COLO668 (cell line): Measurements from ENCODE around the gene ACTG2.

Experiments
- DNase-seq: peaks from one replicate; lab custom pipeline; 2025; ENCODE audit not compliant: unreplicated experiment; lab: John Stamatoyannopoulos, UW

The ACTG2 gene

DNA sequence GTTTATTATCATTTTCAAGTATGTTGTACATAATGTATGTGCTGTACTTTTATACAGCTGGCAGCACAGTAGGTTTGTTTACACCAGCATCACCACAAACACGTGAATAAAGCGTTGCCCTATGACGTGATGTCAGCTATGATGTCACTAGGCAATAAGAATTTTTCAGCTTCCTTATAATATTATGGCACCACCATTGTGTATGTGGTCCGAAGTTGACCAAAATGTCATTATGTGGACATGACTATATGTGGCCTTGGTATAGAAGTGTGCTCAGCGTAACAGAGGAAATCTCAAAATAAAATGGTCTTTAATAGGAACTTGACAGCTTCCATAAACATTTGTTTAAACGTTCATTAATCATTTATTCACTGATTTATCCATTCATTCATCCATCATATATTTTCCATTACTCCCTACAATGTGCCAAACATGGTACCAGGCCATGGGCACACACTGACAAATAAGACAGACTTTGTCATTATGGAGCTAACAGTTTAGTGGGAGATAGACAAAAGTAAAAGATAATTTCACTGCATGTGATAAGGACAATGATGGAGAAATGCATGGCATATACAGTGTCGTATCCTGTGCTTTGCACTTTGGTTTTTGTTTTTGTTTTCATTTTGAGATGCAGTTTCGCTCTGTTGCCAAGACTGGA, 18.9 kb downstream of the ACTG2 start:
- no peak for DNase-seq

GRCh38 chr2:73913414-73914054, 20.7 kb downstream of the ACTG2 start:
- DNase-seq, result no peak

- DNase-seq, result no peak
These were observed 21.9 kb downstream of the ACTG2 start for GRCh38 chr2:73914667-73915066.

DNA sequence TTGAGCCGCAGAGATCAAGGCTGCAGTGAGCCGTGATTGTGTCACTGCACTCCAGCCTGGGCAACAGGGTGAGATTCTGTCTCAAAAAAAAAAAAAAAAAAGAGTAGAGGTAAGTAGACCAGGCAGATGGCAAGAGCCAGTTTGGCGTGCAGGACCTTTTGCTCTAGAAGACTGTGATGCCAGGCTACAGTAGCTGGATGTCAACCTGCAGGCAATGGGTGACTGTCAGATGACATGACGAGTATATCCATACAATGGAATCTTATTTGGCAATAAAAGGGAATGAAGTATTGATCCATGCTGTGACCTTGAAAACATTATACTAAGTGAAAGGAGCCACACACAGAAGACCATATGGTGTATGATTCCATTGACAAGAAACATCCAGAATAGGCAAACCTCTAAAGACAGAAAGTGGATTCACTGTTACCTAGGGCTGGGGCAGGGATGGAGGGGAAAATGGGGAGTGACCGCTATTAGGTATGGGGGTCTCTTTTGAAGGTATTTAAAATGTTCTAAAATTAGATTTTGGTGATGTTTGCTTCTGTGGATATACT, 22.7 kb downstream of the ACTG2 start:
- no peak for DNase-seq

DNA sequence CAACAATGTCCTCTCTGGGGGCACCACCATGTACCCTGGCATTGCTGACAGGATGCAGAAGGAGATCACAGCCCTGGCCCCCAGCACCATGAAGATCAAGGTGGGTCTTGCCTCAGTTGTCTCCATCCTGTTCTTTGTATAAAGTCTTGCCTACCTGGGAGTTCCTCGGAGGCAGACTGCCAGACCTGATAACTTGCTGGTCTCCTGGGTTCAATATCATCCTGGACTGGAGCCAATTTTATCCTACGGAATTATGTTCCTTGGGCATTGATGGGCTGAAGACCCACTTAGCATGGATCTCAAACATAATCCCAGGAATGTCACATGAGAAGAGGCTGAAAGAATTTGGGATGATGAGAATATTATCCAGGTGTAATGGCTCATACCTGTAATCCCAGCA, 23.9 kb downstream of the ACTG2 start:
- DNase-seq, result no peak

DNA sequence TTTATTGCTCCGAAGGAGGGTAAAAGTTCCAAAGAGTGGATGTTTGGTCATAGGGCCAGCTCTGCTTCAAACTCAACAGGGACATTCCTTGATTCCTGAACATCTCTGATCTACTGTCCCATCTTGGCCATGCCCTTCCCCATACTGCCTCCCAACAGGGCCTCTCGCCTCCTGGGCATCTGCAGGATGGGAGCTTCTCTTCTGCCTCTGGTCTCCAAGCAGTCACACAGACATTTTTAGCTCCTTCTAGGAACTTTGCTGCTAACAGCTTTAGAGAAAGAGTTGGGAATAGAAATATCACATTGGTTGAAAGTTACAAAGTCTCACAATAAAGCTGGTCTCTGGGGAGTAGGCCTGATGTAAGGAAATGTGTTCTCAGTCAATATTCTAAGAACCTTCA, 24.5 kb downstream of the ACTG2 start:
- DNase-seq, result no peak

- DNase-seq, result no peak
These were observed 24.9 kb downstream of the ACTG2 start for GRCh38 chr2:73917696-73918207.

- no peak for DNase-seq
These were observed 26.0 kb downstream of the ACTG2 start for GRCh38 chr2:73918856-73919255.

- DNase-seq, result no peak
These were observed 26.9 kb downstream of the ACTG2 start for GRCh38 chr2:73919596-73920228.

DNA sequence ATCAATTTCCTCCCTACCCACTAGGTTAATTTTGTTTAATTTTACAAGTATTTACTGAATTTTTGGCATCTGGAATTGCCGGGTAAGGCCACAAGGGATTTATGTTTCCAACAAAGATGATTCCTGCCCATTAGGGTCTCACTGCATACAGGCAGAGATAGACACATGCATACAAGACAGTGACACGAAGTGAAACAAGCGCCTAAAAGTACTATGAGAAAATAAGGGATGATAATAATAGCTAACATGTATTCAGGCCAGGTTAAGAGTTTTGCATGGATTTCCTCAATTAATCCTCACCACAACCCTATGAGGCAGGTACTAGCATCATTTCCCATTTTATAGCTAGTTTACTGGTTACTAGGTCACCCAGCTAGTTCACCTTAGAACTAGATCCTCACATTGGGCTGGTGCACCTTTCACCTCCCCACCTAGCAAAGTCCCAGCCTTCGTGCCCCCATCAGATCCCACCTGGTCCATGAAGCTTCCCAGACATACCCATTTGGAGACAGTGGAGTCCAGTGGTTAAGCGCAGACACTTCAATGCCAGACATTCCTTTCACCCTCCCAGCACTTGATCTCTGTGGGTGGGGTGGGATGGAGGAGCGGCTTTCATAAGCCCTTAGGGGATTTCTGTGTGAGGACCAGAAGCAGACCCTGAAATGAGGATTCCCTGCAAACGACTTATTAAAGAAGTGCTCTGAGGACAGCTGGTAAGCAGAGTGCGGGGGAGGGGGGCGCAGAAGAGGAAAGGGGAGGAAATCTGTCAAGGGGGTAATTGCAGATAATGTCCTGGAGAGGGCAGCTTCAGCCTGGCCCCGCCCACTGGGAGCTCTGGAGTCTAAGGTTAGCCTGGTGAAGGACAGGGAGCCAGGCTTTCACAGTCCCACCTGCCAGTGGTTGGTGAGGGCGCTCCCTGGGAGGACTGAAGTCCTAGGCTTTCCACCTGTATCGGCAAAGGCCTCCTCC, 28.1 kb downstream of the ACTG2 start:
- peak; percentile 41 for DNase-seq

GRCh38 chr2:73921581-73921980, 28.8 kb downstream of the ACTG2 start:
- DNase-seq, result no peak

- no peak for DNase-seq
These were observed 29.9 kb downstream of the ACTG2 start for GRCh38 chr2:73922681-73923080.

- no peak for DNase-seq
These were observed 32.4 kb downstream of the ACTG2 start for GRCh38 chr2:73925033-73925704.

DNA sequence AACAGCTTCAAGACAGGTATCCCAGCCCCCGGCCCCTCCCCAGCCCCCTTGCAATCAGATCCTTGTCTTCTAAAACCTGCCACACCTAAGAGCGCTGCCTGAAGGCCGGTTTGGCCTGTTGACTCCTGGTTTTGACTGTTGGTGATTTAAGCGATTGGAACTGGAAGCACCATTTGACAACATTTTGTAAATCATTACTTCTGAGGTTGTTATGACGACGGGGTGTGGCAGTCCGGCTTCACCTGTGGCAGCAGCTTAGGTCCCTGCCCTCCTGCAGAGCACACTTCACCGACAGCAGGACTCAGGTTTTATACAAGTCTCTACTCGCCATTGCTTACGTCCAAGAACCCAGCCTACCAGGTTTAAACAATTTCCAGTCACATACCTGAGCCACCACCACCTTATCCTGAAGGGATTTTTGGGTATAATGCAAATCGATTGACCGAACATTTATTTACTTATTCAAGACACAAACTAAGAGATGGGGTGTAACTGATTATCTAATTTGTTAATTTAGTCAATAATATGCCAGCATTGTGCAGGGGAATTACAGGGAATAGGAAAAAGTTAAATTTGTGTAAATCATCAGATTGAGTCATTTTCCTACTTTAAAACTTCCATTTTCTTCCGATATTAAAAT, 33.2 kb downstream of the ACTG2 start:
- peak; percentile 59 for DNase-seq

DNA sequence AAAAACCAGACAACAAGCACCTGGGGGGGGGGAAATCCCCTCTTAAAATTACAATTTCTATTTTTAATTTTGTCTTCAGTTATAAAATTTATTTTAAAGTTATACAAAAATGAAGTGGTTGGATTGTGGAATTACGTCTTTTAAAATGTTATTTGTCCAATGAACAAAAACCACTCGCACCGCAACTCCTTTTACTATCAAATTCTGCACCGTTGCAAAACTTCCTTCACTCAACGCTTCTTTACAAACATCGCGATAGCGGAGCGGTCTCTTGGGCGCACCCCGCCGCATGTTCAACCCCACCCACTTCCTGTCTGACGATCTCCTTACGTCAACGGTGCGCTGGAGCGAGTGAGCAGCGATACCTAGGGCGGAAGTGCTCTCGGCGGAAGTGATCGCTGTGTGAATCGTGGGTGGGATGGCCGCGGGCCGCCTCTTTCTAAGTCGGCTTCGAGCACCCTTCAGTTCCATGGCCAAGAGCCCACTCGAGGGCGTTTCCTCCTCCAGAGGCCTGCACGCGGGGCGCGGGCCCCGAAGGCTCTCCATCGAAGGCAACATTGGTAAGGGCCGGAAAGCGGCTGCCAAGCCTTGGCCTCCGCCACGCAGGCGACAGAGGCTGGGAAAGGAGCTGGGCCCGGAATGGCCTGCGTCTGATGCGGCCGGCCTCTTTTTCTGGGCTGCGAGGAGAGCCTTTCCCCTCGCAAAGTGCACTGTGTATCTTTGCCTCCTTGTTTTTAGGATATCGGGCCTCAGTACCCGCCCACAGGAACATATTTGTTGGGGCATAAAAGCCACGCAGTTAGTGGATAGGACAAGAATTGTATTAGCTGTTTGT, 33.9 kb downstream of the ACTG2 start, which contains the start of gene DGUOK:
DGUOK (plus strand) TSS at position 388 of the 835 bp plus-strand sequence; CDS start at position 419, 31 bp downstream.
- DNase-seq, result peak; percentile 97

GRCh38 chr2:73927344-73927743, 34.5 kb downstream of the ACTG2 start:
- no peak for DNase-seq

DNA sequence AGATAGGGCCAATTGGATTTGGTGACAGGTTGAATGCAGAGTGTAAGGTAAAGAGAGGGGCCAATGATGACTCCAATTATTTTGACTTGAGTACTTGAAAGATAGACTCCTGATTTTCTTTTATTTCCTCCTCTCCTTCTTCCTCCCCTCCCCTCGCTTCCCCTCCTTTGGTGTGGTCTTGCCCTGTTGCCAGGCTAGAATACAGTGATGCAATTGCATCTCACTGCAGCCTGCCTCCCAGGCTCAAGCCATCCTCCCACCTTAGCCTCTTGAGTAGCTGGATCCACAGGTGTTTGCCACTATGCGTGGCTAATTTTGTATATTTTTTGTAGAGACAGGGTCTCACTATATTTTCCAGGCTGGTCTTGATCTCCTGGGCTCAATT, 36.1 kb downstream of the ACTG2 start:
- DNase-seq, result no peak

GRCh38 chr2:73930386-73930785, 37.6 kb downstream of the ACTG2 start:
- no peak for DNase-seq
